GM18951 (cell line): ENCODE results near the gene SERPINB5.

Experiments used
- POLR2A ChIP-seq: IDR thresholded peaks from 4 replicates; pipeline ENCODE4 v1.6.1; 2011; ENCODE audit warnings: mild to moderate bottlenecking; ENCODE audit not compliant: insufficient read length, insufficient read depth; ENCODE audit errors: extremely low read depth
- in situ Hi-C: fragments of 300-500 bp; cut with MboI; formaldehyde crosslinking; loops from one replicate; pipeline ENCODE4 v1.12.0; 2022; ENCODE audit warnings: low sequenced_read_pairs, mixed read lengths, inconsistent platforms; ENCODE audit not compliant: unreplicated experiment

Gene SERPINB5, protein sequence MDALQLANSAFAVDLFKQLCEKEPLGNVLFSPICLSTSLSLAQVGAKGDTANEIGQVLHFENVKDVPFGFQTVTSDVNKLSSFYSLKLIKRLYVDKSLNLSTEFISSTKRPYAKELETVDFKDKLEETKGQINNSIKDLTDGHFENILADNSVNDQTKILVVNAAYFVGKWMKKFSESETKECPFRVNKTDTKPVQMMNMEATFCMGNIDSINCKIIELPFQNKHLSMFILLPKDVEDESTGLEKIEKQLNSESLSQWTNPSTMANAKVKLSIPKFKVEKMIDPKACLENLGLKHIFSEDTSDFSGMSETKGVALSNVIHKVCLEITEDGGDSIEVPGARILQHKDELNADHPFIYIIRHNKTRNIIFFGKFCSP

DNA sequence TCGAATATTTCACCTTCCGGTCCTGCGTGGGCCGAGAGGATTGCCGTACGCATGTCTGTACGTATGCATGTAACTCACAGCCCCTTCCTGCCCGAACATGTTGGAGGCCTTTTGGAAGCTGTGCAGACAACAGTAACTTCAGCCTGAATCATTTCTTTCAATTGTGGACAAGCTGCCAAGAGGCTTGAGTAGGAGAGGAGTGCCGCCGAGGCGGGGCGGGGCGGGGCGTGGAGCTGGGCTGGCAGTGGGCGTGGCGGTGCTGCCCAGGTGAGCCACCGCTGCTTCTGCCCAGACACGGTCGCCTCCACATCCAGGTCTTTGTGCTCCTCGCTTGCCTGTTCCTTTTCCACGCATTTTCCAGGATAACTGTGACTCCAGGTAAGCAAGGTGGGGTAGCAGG is at the start of gene SERPINB5:
Gene SERPINB5, plus strand, starts transcription at position 291 of the 400 bp plus-strand sequence. CDS start 7,471 bp downstream, outside the sequence.
- no peak for TF ChIP-seq POLR2A
- in situ Hi-C loops: no loop called here

DNA sequence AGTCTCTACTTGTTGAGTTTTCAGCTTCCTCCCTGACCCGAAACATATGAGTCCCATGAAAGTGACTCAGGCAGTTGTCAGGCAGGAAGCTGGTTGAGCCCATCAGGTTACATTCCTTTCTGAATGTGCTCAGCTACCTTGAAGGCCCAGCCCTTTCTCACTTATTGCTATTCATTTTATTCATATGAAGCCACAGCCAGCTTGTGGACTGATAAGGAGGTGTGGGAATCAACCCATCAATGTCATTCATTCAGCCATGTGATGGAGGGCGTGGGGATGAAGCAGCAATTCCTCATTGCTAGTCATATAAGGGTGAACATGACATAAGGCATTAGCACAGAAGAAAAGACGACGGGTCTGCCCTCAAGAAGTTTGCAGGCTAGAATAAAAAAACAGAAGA is 49.2 kb upstream of the SERPINB5 start:
- in situ Hi-C loops: loop anchor here (10.0 to 25.0 kb wide), 3 partner anchors 290 to 715 kb away; partner anchors contain the start of gene PHLPP1
- TF ChIP-seq POLR2A: no peak

DNA sequence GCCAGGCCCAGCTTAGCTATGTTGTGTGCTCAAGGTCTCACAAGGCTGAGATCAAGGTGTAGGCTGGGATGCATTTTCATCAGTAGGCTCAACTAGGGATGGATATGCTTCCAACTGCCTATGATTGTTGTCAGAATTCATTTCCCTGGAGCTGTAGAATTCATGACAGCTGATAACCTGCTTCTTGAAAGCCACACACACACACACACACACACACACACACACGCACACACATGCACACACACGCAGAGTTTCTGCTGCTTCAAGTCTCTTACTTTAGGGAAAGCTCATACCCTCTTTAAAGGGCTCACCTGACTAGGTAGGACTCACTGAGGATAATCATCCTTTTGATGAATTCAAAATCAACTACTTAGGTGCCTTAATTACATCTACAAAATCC is 46.2 kb upstream of the SERPINB5 start:
- TF ChIP-seq POLR2A: no peak

DNA sequence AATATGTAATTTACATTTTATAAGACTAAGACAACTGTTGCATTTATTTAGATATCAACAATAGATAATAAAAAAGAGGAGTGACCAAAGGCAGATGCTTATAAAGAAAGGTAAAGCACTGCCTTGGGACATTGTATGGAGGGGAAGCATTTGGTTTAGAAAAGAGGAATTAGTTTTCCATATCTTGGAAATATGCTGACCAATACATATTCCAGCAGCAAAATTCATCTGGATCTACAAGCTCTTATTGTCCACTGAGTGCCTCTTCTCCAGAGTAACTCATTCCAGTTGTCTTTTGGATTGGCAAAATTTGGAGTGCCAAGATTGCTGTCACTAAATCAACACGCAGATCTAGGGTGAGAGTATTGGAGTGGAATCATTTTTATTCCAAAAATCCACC is 45.6 kb upstream of the SERPINB5 start:
- in situ Hi-C loops: loop anchor here (25.0 kb wide), 2 partner anchors 294 to 719 kb away; partner anchors contain the start of gene PHLPP1
- no peak for TF ChIP-seq POLR2A

More for the DNA sequence above, 46.2 kb upstream of the SERPINB5 start:
- in situ Hi-C loops: loop anchor here (25.0 kb wide), 2 partner anchors 293 to 718 kb away; partner anchors contain the start of gene PHLPP1

DNA sequence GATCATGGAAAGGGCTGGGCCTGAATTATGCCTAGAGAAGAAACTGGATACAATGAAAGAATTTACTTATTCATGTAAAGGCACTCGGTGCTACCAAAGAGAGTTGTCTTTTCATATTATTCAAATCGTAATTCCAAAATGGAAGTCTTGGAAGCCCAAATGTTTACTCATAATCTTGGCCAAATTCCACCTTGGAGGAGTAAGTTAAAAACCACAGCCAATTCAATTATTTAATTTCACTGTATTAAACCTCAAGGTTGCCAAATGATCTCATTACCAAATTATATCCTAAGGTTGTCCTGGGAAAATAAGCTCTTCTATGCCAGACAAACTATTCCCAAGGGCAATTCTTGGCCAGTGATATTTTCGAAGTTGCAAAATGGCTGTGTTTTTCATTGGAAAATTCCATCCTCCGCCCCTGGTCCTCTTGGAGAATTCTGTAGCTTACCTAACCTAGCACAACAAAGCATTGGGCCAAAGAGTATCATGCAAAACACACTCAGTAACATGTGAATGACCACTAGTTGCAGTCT is 43.4 kb upstream of the SERPINB5 start:
- in situ Hi-C loops: loop anchor here (25.0 kb wide), 2 partner anchors 296 to 721 kb away; partner anchors contain the start of gene PHLPP1
- TF ChIP-seq POLR2A: no peak

DNA sequence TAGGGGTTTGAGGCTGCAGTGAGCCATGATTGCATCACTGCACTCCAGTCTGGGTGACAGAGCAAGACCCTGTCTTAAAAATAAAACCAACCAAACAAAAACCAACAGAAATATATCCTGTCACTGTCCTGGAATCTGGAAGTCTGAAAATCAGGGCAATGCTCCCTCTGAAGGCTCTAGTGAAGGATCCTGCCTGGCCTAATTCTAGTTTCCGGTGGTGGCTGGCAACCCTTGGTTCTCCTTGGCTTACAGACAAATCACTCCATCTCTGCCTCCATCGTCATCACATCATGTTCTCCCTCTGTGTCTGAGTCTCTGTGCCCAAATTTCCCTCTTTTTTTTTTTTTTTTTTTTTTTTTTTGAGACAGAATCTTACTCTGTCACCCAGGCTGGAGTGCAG is 38.6 kb upstream of the SERPINB5 start:
- in situ Hi-C loops: loop anchor here (25.0 kb wide), 2 partner anchors 301 to 726 kb away; partner anchors contain the start of gene PHLPP1

DNA sequence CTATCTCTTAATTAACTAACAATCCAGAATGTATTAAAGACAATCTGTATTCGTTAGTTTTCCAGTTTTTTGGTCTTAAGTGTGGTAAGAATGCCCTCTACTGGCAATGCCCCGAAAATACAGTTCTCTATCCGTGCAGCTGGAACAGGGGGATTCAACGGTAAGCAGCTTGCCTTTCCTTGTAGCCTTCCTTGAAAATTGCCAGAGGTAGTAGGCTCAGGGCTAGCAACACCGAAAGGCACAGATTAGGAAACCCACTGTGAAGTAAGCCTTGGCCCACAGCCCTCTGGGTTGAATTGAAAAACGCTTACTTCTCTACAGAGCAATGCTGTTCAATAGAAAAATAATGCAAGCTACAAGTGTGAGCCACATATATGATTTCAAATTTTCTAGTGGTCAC is 37.4 kb upstream of the SERPINB5 start:
- TF ChIP-seq POLR2A: no peak
- in situ Hi-C loops: loop anchor here (25.0 kb wide), 2 partner anchors 302 to 727 kb away; partner anchors contain the start of gene PHLPP1

More for the DNA sequence above, 38.6 kb upstream of the SERPINB5 start:
- TF ChIP-seq POLR2A: no peak

DNA sequence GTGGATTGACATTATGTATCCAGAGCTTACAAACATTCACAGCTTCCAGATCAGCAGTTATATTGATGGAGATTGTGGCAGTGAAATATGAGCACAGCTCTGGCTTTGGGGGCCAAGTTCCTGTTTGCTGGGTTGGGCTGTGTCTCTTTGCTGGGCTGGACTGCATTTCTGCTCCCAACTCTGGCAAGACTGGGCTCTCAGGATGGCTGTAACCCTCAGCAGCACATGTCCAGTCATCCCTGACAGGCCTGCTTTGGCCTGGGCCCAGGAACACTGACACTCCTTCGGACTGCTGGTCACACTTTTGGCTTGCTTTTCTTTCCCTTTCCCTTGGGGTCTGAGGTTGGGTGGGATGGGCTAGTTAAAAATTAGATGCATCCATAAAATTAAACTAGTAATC is 36.5 kb upstream of the SERPINB5 start:
- in situ Hi-C loops: loop anchor here (25.0 kb wide), 2 partner anchors 303 to 728 kb away; partner anchors contain the start of gene PHLPP1
- TF ChIP-seq POLR2A: no peak

DNA sequence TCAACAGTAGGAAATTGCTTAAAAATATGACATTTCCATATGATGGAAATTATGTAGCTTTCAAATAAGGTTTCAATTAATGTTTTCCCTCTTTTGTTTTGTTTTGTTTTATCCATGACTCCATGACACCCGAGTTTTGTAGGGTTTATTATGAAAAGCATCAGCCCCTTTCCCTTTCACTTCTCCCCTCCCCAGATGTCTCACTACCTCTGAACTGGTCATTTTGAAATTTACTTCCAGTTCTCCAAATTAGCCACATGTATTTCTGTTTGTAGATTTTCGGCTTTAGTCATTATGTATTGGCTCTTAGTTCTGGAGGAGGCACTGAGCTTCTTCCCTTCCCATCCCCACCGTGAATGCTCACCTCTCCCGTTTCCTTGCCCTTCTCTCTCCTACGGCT is 35.9 kb upstream of the SERPINB5 start:
- no peak for TF ChIP-seq POLR2A
- in situ Hi-C loops: loop anchor here (25.0 kb wide), 2 partner anchors 304 to 729 kb away; partner anchors contain the start of gene PHLPP1

DNA sequence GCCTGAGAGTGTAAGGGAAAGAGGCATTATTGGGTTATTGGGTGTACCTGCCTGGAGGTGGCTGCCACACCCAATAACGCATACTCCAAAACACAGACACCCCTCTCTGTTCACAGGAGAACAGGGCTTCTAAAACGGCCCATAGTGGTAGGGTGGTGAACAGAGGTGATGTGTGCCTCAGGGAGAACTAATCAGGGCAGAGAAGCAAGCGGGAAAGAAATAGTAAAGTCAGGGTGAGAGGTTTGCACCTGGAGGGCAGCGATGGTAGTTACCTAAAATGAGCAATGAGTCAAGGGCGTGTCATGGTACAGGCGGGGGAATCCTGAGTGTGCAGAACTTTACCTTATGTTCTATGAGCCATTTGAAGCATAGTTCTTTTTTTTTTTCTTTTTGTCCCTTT is 32.9 kb upstream of the SERPINB5 start:
- no peak for TF ChIP-seq POLR2A
- in situ Hi-C loops: loop anchor here (25.0 kb wide), 2 partner anchors 307 to 732 kb away; partner anchors contain the start of gene PHLPP1

DNA sequence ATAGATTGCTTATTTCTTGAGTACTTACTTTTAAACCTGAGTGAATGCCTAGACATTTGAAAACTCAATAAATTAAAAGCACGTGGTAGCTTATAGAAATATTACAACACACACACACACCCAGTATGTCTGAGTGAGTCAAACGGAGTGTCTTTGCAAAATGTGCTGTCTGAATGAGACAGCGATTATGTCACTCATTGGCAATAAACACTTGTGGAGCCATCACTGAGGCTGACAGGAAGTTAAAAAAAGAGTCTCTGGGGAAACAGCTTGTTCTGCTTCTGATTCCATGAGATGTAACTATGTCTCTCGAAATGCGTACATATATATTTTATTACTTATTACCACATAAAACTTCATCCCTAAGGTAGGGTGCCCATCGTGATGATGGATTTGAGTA is 32.2 kb upstream of the SERPINB5 start:
- in situ Hi-C loops: loop anchor here (25.0 kb wide), 2 partner anchors 307 to 732 kb away; partner anchors contain the start of gene PHLPP1
- TF ChIP-seq POLR2A: no peak

DNA sequence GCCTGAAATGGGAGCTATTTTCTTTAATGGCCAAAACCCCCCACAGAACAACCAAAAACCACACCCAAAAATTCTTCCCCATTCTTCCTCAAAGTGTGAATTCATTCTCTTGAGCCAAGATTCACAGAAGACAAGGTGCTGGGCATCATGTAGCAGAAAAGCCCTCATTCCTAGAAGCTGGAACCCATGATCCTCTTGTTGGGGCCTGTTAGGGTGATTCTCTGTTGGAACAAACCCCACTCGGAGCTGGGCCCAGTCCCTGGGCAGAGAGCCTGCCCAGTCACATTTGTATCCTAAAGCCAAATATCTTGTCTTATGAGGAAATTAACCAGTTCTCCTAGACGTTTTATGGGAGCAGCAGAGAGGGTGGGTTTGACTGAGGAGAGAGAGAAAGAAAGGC is 31.7 kb upstream of the SERPINB5 start:
- no peak for TF ChIP-seq POLR2A
- in situ Hi-C loops: loop anchor here (25.0 kb wide), 2 partner anchors 308 to 733 kb away; partner anchors contain the start of gene PHLPP1

DNA sequence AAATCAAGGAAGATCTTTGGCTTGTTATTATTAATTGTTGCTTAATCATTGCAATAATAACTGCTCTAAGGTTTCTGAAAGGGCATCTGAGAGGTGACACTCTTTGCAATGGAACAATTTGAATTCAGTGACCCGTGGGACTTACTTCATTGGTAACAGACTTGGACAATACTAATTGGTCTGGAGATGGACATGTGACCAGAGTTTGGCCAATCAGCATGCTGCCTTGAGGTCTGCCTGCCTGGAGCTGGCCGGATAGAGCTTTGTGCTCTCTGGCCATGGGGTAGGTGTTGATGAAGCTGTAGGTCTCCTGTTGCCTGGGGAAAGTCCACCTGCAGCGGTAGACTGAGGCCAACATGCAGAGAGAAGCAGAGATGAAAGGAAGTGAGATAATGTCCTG is 30.5 kb upstream of the SERPINB5 start:
- no peak for TF ChIP-seq POLR2A
- in situ Hi-C loops: loop anchor here (25.0 kb wide), 2 partner anchors 309 to 734 kb away; partner anchors contain the start of gene PHLPP1
